ENCODE measurements around the gene RC3H1.

The RC3H1 gene

GRCh38 chr1:173900992-173901391 is 121.2 kb downstream of the RC3H1 start:
- Histone ChIP-seq H3K27me3 (no peaks in the 10 kb centered on the region), H3K36me3 (peaks cover 0 to 4% (median 0%) of the 10 kb centered on the region in 3 donors), H3K27ac (no peak overlapping the region), H3K4me3 (no peak overlapping the region), H3K4me1 (no peaks in the 10 kb centered on the region), H3K9me3 (no peaks in the 10 kb centered on the region)
- intact Hi-C loops (cut with DNase I; ENCODE audit: low total_unique reads): no loop called here
- no peak for TF ChIP-seq CTCF (IDR thresholded peaks at IDR 0.05)
- no peak for DNase-seq

- Histone ChIP-seq H3K36me3 (peaks cover 0 to 5% (median 0%) of the 10 kb centered on the region in 3 donors), H3K4me3 (no peak overlapping the region), H3K9me3 (no peaks in the 10 kb centered on the region), H3K4me1 (no peaks in the 10 kb centered on the region), H3K27me3 (no peaks in the 10 kb centered on the region), H3K27ac (no peak overlapping the region)
- no peak for DNase-seq
- intact Hi-C loops (cut with DNase I; ENCODE audit: low total_unique reads): no loop called here
- TF ChIP-seq CTCF (IDR thresholded peaks at IDR 0.05): no peak
Observed at GRCh38 chr1:173900427-173900826, 121.7 kb downstream of the RC3H1 start.

DNA sequence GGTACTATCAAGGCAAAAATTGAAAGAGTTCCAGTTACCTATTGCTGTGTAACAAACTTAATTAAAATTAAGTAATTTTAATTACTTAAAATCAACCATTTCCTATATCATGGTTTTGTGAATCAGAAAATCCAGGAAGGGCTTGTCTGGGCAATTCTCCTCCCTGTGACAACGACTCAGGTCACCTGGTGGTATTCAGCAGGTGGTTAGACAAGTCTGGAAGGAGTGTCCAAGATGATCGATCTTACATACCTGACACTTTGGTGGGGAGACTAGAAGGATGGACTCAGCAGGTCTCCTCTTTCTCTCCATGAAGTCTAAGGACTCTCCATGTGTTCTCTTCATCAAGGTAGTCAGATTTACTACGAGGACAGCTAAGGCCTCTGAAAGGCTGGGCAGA is 128.0 kb downstream of the RC3H1 start:
- no peak for TF ChIP-seq CTCF (IDR thresholded peaks at IDR 0.05)
- H3K4me3 ChIP-seq: no peak overlapping the region
- no peaks in the 10 kb centered on the region for H3K9me3 ChIP-seq
- no peak for DNase-seq
- no peak overlapping the region for H3K27ac ChIP-seq
- peaks cover 0 to 20% (median 0%) of the 10 kb centered on the region in 3 donors for H3K36me3 ChIP-seq
- no peaks in the 10 kb centered on the region for H3K4me1 ChIP-seq
- H3K27me3 ChIP-seq: no peaks in the 10 kb centered on the region
- intact Hi-C loops (cut with DNase I; ENCODE audit: low total_unique reads): no loop called here

DNA sequence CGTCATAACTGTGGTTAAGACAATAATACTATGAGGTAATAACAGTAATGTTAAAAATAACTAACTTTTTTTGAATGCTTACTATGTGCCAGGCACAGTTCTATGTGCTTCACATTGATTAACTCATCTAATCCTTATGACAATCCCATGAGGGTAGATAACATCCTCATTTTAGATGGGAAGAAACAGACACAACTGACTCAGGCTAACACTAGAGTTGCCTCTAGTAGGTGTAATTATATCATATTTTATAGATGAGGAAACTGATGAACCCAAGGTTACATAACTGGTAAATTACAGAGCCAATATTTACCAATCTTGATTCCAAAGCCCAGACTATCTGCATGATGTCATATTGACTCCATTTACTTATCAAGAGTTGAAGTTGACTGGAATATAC is 128.5 kb downstream of the RC3H1 start:
- Histone ChIP-seq H3K36me3 (peaks cover 0 to 24% (median 0%) of the 10 kb centered on the region in 3 donors), H3K27ac (no peak overlapping the region), H3K4me3 (no peak overlapping the region), H3K9me3 (no peaks in the 10 kb centered on the region), H3K4me1 (no peaks in the 10 kb centered on the region), H3K27me3 (no peaks in the 10 kb centered on the region)
- intact Hi-C loops (cut with DNase I; ENCODE audit: low total_unique reads): no loop called here
- no peak for TF ChIP-seq CTCF (IDR thresholded peaks at IDR 0.05)
- no peak for DNase-seq

GRCh38 chr1:173889885-173890284 is 132.3 kb downstream of the RC3H1 start:
- no peak overlapping the region for H3K4me3 ChIP-seq
- intact Hi-C loops (cut with DNase I; ENCODE audit: low total_unique reads): no loop called here

More at GRCh38 chr1:173889885-173890284, 132.3 kb downstream of the RC3H1 start:
- peaks cover 21 to 50% (median 25%) of the 10 kb centered on the region in 3 donors for H3K36me3 ChIP-seq
- no peak for DNase-seq
- H3K4me1 ChIP-seq: no peaks in the 10 kb centered on the region
- no peaks in the 10 kb centered on the region for H3K27me3 ChIP-seq
- TF ChIP-seq CTCF (IDR thresholded peaks at IDR 0.05): no peak
- H3K27ac ChIP-seq: no peak overlapping the region
- H3K9me3 ChIP-seq: no peaks in the 10 kb centered on the region

Data from tibial artery (tissue), 4 donors.